Measurements from ENCODE around the gene RAD9A. TPM values are rescaled to one million over a fixed set of nuclear protein-coding genes. Genes with fewer than 3 reads are reported as not detected.

Gene RAD9A
- 10.4 TPM for total RNA-seq
- long read RNA-seq, partial matches to known transcripts: 2 of 8 reads
- long read RNA-seq, other reads (novel, unspliced or antisense): 5 of 8 reads

DNA sequence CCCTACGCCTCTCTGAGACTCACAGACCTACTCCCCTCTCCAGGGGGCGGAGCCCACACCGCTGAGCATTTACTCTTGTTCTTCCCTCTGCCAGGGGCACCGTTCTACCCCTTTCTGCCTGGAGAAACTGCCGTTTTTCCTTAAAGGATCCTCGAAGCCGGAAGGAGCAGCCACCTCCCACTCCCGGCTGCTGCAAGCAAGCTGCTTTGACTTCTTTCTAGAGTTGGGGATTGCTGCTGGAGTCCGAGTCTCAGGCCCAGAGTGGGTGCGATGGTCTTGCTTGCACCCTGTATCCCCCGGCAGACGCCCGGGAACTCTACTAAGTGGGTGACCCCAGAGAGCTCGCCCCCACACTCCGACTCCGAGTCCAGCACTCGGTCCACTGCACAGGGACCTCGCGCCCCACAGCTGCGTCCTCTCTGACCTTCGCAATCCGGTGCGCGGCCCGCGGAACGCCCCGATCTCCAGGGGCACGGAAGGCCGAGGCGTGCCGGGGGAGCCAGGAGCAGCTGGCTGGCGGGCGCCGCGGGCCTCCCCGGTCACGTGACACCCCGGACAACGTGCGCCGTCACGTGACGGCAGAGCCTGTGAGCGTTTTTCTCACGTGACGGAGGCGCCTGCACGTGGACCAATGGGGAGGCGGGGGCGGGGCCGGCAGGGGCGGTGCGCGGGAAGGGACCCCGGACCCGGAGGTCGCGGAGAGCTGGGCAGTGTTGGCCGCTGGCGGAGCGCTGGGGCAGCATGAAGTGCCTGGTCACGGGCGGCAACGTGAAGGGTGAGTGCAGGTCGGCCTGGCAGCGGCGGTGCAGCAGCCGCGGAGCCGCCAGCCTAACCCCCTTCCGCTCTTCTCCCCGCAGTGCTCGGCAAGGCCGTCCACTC is at the start of gene RAD9A:
RAD9A (plus strand) TSS at position 683 of the 879 bp plus-strand sequence; CDS start at position 742, 59 bp downstream.
- DNase-seq (ENCODE audit: low spot score): peak; percentile 97

DNA sequence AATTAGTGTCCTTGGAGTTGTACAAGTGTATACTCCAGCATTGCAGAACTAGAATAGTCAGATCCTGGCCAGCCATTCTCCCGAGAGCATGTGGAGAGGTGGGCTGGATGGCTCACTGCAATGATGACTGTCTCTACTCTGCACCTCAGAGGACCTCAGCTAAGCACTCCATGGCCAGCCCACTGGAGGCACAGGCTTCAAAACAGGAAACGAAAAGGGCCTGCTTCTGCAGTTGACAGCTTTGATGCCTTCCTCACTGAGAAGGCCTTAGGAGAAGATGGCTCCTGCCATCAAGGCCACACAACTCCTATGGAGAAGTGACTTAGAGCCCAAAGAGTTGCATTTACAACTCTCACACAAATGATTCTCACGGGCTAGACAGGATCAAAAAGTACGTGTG is 47.5 kb upstream of the RAD9A start:
- DNase-seq (ENCODE audit: low spot score): no peak

DNA sequence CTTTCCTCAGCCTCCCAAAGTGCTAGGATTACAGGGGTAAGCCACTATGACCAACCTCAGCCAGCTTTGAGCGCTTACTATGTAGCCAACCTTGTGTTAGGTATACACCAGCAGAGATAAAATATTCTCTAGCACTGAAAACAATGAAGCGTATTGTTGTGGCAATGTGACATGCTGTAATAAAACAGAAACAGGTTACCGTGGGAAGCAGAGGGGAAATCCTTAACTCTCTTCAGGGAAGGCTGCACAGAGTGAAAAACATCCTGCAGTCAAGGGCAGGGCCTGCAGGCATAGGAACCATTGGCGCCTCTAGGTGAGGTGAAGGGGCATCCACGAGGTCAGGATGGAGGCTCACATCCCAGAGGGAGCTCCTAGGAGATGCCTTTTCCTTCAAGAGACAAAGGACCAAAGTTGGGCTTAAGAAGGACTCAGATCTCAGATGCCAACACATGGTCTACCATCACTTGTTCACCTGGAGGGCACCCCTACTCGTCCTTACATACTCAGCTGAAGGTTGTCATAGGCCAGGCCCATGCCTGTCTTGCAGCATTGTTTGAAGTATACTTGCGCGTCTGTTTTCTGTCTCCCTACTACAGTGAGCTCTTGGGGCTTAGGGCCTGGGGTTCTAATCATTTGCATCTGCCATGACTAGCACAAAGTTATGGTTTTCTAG is 46.4 kb upstream of the RAD9A start:
- DNase-seq (ENCODE audit: low spot score): no peak

DNA sequence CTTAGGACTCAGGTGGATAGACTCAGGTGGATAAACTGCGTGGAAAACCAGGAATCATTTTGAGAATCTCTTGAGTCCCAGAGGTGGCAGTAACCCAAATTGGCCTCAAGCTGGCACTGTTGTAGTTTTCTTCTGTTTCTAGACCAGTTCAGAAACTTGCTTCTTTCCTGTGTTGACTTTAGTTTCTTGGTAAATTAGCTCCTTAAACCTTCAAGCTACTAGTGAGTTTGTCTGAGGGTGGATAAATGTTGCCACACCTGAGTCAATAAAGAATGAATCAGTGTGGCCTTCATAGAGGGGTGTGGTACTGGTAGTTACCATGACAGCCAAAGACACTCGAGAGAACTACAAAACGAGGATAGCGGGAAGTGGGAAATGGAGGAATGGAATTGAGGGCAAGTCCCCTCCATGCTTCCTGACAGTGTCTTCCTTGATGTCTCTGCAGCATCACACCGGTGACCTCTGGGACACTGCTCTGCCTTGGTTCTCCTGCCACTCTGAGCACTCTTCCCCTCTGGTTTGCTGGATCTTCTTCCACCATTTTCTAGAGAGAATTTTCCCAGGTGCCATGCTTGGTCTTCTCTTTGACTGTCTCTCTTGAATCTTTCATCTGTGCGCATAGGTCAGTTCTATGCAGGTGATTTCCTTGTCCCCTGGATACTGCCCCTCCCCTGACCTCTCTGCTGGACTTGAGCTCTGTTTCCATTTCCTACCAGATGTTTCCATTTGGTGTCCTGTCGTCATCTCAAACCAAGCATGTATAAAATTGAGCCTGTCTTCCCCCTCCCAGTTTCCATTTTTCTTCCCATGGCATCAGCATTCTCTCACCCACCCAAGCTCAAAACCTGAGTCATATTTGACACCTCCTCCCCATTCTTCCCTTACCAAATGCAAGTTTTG is 45.6 kb upstream of the RAD9A start:
- DNase-seq (ENCODE audit: low spot score): no peak

DNA sequence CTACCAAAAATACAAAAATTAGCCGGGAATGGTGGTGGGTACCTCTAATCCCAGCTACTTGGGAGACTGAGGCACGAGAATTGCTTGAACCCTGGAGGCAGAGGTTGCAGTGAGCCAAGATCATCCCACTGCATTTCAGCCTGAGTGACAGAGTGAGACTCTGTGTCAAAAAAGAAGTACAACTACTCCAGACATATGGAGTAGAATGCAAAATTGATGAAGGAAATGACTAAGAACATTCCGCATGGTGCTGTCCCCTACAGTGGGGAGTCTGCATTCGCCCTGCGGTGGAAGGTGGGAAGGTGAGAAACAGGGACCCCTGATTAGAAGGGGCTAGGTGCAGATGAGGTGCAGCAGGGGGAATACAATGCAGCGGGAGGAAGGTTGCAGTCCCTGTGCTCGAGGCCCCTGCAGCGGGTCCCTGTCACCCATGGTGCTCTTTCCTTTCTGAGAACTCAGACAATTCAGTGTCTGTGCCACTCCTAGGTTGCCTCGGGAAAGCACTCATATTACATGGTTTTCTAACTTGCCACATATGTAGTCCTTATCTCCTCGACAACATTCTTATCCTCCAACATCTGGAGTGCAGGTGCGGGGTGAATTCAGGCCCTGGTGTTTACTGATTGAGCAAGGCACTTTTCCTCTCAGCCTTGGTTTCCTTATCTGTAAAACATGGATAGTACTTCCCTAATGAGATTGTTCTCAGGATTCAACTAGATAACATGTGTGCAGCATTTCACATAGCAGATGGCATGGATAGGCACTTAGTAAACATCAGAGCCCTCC is 43.6 kb upstream of the RAD9A start:
- DNase-seq (ENCODE audit: low spot score): no peak

DNA sequence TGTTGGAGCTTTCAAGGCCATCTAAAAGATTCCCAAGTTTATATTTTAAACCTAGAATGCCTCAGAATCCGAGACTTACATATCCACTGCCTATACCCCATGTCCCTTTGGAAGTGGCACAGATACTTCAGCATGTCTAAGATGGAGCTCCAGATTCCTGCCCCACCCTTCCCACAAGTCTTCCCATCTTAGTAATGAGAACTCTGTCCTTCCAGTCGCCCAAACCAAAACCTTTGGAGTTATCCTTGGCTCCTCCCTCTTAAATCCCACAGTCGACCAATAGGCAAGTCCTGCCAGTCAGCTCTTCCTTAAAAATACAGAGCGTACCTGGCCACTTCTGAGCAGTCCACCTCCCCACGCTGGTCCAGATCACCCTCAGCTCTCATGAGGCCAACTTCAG is 42.8 kb upstream of the RAD9A start:
- DNase-seq (ENCODE audit: low spot score): no peak

DNA sequence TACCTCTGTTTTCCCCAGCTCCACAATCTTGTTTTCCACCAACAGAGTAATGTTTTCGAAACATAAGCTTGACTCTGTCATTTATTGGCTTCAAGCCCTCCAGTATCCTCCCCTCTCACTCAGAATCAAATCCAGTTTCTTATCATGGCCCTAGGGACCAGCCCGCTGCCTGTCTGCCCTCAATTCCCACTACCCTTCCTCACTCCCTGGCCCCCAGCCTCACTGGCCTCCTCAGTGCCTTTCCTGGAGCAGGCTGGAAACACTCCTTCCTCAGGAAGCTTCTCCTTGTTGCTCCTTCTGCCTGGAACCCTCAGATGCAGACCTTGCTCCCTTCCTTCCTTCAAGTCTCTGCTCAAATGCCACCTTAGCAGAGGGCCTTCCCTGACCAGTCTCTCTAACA is 42.3 kb upstream of the RAD9A start:
- DNase-seq (ENCODE audit: low spot score): no peak

DNA sequence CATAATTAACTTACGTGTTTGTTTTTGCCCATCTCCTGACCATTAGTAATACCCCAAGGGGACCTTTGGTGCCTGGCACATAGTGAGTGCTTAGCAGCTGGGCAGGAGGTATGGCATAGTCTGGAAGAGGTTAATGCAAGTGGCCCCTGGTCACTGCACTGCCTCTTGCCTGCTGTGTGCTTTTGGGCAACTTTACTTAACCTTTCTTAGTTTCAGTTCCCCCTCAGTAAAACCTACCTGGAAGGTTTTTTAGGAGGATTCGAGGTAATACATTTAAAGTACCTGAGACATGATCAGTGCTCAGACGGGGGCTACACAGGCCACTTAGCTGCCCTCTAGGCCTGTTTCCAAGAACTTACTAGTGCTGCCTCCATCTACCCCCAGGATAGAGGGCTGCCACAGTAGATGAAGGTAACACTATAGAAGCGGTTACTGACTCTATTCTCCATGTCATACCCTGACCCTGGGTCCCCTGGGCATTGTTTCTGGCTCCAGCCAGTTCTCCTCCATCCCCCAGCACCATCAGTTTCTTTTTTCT is 41.8 kb upstream of the RAD9A start:
- no peak for DNase-seq (ENCODE audit: low spot score)

DNA sequence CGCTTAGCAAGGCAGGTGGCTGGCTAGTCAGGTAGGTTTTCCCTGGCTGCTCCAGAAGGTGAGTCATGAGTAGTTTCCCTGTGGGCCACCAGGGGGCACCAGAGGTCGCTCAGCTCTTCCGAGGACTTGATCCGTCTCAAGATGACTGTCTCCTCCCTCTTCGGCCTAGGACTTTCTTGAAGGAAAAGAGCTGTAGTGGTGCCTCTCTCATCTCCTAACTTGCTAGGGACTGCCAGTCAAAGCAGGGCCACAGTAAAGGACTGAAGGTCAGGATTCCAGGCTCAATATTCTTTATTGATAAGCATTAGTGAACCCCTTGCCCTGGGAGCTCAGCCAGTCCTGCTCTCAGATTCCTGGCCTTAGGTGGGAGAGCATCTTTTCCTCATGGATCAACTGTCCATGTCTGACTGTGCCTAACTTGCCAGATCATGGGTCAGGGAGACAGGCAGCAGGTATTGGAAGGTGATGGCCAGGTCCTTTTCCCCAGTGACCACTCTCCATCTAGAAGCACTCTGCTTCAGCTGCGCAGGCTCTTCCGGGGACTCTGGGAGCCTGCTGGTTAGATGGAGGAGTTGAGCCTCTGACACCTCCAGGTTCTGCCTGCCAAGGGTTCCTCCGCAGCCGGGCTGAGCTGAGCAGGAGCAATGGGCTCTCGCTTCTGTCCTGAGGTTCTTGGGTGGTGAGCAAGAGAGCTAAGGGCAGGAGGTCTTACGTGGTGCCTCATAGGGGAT is 40.3 kb upstream of the RAD9A start:
- no peak for DNase-seq (ENCODE audit: low spot score)

DNA sequence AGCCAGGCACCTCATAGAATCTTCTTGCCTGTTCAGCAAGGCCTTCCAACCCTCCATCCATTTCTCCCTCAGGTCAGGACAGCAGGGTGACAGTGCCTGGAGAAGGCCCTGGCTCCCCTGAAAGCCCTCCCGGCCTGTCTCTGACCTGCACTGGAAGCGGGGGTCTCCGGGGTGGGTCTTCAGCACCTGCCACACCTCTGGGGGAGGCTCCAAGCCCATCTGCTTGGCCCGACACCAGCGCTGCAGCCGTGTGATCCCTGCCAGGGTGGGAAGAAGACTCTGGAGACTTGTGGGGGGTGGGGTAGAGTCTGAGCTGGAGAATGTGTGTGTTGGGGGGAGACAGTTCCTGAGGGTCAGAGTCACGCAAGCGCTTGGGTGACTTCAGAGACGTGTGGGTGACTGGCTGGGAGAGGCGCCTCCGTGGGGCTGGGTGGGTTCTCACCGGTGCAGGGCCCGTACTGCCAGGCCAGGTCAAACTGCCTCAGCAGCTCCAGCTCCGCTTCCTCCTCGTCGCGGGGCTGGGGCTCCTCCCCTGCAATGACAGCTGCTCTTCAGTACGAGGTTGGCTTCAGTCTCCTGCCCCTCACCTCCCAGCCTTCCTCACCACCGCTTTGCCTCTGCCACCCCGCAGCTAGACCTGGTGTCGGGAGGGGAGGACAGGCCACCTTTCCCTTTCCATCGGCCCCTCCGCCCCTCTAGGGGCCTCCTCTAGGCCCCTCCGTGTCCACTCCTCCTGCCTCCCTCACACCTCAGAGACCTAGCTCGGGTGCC is 39.1 kb upstream of the RAD9A start:
- no peak for DNase-seq (ENCODE audit: low spot score)

DNA sequence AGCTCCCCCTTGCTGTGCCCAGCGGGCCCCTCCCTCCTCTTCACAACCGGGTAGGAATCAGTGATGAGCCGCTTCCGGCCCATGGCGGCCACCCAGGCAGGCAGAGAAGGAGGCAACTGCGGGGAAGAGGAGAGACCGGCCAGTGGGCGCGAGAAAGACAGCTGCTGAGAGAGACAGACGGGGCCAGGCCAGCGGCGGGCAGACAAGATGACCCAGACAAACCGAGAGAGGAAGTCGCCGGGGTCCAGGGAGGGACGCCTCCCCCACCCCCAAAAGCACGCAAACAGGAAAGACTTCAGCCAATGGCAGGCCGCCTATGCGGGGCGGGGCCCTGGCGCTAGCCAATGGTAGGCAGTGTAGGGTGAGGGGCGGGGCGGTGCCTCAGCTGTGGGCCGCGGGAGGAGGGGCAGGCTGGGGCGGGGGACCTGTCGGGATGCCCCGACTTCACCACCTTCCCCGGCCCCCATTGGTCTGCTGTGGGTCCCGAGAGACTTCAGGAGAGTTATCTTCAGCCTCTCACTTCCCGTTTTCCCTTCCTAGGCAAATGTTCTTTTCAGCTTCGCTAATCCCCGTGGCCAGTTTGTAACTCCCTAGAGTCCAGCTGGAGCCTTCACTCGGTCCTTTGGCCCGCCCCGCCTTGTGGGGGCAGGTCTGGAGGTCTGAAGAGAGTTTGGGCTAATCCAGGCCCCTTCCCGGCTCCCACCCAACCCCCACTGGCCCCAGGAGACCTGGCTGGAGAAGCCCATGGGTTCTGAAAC is 38.3 kb upstream of the RAD9A start, which contains the start of gene POLD4:
POLD4 (minus strand) TSS at position 230 of the 758 bp plus-strand sequence; CDS start at position 83, 147 bp downstream.
- peak; percentile 100 for DNase-seq (ENCODE audit: low spot score)

DNA sequence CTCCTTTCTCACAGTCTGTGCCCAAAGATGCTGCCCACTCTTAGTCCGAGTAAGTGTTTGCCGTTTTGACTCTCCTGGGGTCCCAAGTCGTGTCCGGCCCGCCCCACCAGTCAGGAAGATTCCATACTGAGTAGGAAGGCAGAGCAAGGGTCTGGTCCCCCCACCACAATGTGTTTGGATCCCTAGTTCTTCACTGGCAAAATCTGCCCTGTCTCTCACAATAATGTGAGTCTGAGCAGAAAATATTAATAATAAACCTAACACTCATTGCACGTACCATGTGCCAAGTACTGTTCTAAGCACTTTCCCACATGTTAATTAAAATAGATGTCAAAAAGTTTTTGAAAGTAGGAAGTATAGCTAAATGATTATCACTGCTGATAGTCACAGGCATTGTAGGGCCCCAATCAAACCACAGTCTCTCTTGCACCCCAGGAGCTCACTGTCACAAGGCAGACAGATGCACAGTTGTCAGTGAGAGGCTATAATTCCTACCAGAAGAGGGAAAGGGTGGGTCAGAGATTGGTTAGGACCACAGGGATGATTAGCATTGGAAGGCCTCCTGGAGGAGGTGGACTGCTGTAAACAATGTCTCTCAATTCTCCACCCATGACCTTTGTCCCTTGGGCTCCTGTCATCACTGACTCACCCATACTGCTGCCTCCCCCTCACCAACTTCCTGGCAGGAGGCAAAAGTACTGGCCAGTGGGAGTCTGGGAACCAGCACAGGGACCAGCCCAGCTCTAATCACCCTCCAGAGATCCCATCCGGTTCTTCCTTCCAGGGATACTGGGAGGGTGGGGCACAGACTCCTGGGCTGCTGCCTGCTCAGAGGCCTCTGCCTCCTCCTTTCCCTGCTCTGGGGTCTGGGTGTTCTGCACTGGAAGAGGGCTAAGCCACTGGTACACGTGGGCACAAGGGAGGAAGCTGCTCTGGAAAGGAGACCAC is 37.4 kb upstream of the RAD9A start:
- DNase-seq (ENCODE audit: low spot score): no peak

DNA sequence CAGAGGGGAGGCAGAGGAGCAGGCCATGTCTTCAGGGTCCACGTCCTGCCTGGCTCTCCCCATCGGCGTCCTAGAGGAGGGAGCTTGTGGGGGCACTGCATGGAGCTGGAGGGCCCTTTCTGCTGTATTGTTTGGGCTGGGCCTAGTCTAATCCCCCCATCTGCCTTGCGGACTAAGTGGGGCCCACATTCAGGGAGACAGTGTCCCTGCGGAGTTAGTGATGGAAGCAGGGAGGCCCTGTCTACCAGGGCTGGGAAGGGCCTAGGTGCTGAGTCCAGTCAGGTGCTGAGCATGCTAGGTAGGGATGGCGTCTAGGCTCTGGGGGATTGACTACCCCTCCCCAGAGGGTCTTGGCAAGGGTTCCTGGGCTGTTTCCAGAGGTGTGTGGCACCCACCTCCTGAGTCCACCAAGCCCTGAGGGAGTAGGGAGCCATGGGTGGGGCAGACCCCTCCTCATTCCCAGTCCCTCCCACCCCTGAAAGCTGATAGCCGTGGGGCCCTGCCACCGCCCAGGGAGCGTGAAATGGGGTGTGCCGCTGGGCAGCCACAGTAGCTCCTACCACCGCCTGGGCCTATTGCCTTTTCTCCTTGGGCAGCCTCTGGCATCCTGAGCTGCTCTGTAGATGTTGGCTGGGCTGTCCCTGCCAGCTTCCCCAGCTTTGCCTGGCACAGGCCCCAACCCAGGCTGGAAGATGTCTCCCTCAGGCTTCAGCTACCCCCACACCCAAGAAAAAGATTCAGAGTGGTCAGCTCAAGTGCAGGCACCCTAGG is 36.6 kb upstream of the RAD9A start:
- no peak for DNase-seq (ENCODE audit: low spot score)

DNA sequence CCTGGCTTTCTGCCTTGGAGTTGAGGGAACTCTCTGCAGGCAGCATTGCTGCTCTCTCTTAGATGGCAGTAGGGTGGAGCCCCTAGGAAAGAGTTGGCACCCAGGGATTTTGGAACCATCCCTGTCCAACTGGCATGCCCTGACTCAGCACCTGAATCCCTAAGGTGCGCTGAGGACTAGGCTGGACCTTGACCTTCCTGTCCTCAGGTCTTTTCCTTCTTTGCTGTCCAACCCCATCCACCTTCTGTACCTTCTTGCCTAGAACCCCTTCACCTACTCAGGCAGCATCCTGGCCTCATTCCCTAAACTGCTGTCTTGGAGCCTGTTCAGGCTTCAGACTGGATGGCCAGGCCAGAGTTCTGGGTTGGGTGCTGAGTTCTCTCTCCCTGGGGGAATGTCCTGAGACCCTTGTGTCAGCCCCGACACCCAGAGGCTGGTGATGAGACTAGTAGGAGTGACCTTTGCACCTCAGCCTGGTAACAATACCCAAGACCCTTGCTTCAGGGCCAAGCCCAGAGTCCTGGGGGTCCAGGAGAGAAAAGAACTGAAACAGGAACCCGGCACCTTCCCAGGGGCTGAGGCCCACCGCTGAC is 35.9 kb upstream of the RAD9A start:
- DNase-seq (ENCODE audit: low spot score): no peak

DNA sequence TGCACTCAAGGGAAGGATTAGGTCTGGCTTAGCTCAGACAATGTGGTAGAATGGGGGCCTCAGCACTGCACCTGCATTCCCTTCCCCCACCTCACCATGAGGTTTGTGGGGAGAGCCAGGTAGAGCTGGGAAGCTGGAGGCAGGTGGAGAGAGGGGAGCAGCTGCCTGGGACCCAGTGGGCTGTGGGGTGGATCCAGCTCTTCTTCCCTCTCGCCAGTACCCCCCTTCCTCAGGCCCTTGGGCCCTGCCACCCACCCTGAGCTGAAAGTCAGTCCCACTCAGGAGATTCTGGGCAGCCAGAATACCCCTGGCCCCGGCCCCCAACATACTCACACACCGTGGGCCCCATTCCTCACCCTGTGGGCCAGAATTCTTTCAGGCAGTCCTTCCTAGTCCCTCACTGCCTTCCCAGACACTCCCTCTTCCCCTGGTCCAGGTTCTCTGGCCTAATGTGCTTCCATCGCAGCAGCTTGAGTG is 35.4 kb upstream of the RAD9A start:
- no peak for DNase-seq (ENCODE audit: low spot score)
